GM12891 (cell line): ENCODE measurements around the gene TCFL5.
A peak's percentile ranks its signal among the peaks of the same experiment; 100 is the strongest.

Experiments used
- DNase-seq: peaks from one replicate; pipeline ENCODE4 v3.0.0; 2011; ENCODE audit warnings: low spot score; ENCODE audit not compliant: insufficient read length
- FAIRE-seq: peaks from 2 replicates; lab custom pipeline; 2011; peaks lifted over from hg19 to GRCh38; lab: Jason Lieb, UNC
- PAX5 ChIP-seq: IDR thresholded peaks from 2 replicates; pipeline ENCODE4 v1.6.1; 2011; ENCODE audit warnings: low read length, moderate library complexity, mild to moderate bottlenecking; ENCODE audit not compliant: insufficient read depth, severe bottlenecking
- POLR2A ChIP-seq: IDR thresholded peaks from 2 replicates; pipeline ENCODE4 v1.6.1; 2011; ENCODE audit warnings: low read depth, low read length, control low read depth
- POLR2AphosphoS5 ChIP-seq: IDR thresholded peaks from 2 replicates; pipeline ENCODE4 v1.6.1; 2011; ENCODE audit warnings: low read depth, low read length, control low read depth
- POU2F2 ChIP-seq: IDR thresholded peaks from 2 replicates; pipeline ENCODE4 v1.6.1; 2011; ENCODE audit warnings: low read depth, mild to moderate bottlenecking, control low read depth, low read length, moderate library complexity
- SPI1 ChIP-seq: IDR thresholded peaks from 2 replicates; pipeline ENCODE4 v1.6.1; 2011; ENCODE audit warnings: low read depth, low read length, control low read depth
- TAF1 ChIP-seq: IDR thresholded peaks from 2 replicates; pipeline ENCODE4 v1.6.1; 2011; ENCODE audit warnings: low read depth, low read length, control low read depth

TCFL5 gene

DNA sequence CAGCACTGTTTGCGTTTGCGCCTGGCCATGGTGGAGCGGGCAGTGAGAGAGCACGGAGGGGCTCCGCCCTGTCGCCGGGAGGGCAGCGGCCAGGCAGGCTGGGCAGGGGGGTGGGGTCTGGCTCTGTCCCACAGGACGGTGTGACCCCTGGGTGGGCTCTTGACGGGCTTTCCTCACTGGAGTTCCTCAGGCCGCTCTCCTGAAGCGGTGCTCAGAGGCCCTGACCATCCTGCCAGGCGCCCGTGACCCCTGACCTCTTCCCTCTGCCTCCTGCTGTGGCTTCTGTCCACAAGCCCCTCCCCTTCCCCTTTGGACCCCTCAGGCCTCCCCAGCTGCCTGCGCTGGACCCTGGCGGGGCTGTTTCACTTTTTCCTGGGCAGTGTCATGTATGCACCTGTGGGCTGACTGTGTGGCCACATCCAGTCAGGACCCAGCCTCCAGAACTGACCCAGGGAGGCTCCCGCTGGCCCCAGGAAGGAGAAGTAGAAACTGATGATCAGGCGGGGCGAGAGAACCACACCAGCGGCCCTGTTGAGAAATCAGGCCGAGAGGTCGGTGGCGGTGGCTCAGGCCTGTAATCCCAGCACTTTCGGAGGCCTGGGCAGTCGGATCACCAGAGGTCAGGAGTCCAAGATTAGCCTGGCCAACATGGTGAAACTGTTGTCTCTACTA is 55.8 kb downstream of the TCFL5 start:
- no peak for FAIRE-seq
- DNase-seq = no peak
- TF ChIP-seq TAF1 (no peak), POU2F2 (no peak), SPI1 (no peak), PAX5 (no peak), POLR2A (no peak), POLR2AphosphoS5 (no peak)

DNA sequence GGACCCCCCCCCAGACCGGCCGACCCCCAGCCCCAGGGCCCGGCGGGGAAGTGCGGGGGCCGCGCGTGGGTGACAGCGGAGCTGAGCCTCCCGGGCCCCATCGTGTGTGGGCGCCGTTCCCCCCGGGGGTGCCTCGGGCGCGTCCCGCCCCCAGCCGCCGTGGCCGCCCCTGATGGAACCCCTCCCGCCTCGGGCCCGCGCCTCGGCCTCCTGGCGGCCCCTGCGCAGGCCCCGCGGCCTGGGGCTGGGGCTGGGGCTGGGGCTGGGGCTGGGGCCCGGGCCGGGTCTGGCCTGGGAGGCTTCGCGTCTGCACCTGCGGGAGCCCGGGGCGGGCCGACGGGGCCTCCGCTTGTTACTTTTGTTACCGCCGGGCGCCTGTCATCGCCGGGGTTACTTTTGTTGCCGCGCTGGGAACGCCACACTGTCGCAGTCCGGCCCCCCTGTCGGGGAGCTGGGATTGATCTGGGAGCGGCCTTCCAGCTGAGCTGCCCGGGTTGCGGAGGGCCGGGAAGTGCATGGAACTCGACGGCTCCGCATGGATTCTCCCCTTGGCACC is 56.4 kb downstream of the TCFL5 start:
- no peak for DNase-seq
- TF ChIP-seq POLR2AphosphoS5 = no peak
- TF ChIP-seq POLR2A = no peak
- TF ChIP-seq TAF1 = no peak
- TF ChIP-seq SPI1 = no peak
- FAIRE-seq = no peak

DNA sequence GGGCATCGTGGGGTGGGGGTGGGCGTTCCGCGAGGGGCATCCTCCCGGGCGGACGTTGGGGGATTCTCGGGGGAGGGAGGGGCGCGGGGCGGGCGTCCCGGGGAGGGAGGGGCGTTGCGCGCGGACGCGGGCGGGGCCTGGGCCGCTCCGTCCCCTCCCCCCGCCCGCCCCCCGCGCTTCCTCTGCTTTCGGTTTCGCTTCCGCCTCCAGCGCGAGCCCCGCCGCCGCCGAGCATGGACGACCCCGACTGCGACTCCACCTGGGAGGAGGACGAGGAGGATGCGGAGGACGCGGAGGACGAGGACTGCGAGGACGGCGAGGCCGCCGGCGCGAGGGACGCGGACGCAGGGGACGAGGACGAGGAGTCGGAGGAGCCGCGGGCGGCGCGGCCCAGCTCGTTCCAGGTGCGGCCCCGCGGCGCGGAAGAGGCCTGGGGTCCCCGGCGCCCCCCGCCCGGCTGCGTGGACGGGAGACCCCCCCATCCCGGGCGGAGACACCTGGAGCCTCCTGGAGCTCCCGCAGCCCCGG is 56.9 kb downstream of the TCFL5 start, which contains the start of gene OGFR:
OGFR (plus strand) TSS at position 209 of the 528 bp plus-strand sequence; CDS start at position 234, 25 bp downstream.
- no peak for FAIRE-seq
- DNase-seq = peak; percentile 90
- TF ChIP-seq POLR2A (peak; percentile 55; the same call in 1 of the 2 replicates), POLR2AphosphoS5 (peak; percentile 66), TAF1 (0 out of 2 replicates have a peak, but pooled peaks have one; percentile 34), SPI1 (0 out of 2 replicates have a peak, but pooled peaks have one; percentile 52), POU2F2 (no peak), PAX5 (no peak)

DNA sequence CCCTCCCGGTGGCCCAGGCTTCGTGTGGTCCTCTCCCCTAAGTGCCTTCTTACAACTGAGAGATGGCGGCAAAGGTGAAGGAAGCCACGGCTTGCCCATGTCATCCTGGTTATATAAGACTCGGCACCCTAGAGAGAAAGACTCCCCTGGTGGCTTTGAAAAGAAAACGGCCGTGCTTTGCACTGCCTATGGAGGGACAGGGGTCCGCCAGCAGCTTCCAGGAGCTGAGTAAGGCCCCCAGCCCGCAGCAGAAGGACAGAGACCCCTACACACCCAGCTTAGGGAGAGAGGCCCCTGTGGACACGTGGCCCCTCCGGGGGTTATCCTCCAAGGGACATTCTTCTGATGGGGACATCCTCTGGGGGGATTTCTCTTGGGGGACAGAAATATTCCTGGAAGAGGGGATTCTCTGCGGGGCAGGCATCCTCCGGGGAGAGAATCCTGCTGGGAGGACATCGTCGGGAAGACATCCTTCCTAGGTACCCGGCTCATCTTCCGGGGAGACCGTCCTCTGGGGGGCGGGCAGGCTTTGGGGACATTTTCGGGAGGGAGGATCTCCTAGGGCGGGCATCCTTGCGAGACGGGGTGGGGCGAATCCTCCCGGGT is 57.5 kb downstream of the TCFL5 start:
- no peak for TF ChIP-seq POLR2AphosphoS5
- TF ChIP-seq TAF1 = no peak
- TF ChIP-seq POU2F2 = no peak
- TF ChIP-seq SPI1 = no peak
- no peak for TF ChIP-seq PAX5
- TF ChIP-seq POLR2A = no peak
- DNase-seq = no peak
- FAIRE-seq = no peak

DNA sequence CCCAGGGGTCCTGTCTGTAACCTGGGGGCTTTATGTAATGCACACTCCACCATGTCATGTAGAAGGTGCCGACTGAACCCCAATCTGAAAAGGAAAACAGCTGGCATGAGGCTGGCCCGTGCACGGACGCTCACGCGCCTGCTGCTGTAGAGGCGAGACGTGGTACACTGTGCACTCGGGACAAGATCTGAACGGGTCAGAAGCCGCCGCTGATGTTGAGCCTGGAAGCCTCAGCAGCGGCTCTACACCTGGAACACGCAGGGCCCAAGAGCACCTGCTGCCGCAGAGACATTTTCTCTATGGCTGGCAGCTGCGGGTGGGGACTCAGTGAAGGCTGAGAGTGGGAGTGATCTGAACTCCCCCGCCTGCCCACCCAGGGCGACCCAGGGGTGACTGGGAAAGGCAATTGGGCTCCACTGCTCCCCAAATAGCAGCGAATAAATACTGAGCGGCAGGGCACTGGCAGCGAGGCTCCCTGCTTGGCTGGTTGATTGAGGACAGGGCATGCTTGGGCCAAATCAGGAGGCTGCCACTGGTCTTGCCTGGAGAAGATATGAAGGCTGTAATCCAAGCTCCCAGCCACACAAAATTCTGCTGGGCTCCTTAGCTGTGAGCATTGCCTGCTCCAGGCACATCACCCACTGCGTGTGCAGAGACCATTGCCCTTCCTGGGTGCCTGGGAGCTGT is 59.5 kb downstream of the TCFL5 start:
- FAIRE-seq (no peak), DNase-seq (no peak)
- TF ChIP-seq PAX5 (no peak), POLR2A (no peak), SPI1 (no peak), POLR2AphosphoS5 (no peak), POU2F2 (no peak), TAF1 (no peak)

DNA sequence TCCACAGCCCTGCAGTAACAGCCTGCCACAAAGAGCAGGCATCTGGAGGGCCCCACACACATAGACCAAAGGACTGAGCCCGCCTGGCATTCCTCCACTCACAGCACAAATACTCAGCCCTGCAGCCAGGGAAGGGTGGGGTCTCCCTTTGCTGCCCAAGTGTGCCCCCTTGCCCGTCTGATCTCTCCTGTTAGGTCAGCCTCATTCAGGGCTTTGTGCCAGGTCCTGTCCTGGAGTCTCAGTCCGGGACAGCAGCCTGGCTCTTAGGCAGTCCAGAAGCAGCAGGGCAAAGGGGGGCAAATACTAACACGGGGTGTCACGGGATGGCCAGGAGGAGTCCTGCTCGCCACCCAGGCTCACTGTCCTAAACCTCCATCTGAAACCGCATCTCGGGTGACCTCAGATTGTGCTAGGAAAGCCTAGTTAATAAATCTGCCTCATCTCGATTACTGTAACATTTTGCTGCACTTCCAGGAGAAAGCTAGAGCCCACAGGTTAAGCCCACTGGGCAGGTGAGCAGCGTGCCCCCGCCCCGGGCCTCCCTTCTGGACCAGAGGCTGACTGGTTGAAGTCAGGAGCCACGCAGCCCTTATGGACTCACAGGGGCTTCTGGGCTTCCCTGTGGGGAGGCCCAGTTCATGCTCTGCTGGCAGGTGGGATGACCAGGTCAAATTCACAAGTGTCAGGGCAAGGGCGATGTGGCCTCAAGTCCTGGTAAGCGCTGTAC is 60.2 kb downstream of the TCFL5 start:
- TF ChIP-seq POU2F2 (no peak), SPI1 (no peak), POLR2A (no peak), POLR2AphosphoS5 (no peak)
- FAIRE-seq (no peak), DNase-seq (no peak)

DNA sequence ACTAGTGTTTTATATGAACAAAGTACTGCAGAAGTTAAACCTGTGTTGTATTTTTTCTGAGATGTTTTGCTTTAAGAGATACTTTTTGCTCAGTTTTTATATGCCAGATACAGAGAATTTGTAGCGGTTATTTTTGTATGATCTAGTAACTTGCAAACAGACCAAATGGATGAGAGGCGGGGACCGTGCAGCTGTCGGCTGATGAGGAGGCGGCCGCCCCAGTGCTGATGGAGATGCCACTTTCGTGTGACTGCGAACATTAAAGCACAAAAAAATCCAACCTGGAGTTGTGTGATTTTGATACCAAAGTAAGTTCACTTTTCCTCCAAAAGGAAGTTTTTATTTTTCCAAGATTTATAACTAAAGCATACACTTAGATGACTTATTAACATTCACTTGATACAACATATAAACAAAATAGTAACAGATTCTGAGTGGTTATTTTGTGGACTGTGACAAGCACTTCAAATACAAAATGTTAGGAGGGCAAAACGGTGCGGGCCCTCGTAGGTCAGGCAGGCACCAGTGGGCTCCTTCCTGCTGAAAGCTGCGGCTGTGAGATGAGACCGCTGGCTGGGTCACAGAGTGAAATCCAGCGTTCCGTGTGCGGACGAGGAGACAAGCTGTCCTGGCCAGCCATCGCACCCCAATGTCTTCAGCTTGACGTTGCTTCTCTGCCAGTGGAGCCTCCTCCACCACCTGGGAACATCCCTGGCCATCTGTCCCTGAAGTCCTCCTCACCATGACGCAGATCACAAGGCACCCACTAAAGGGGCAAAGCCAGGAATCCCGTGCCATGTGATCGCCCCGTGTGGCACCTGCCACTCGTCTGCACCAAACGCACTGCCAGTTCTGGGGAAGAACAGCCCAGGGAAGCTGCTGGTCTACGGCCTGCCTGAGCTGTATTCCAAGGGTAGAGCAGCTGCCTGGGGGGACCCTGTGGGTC is 61.0 kb downstream of the TCFL5 start:
- FAIRE-seq (no peak), DNase-seq (no peak)
- TF ChIP-seq POLR2AphosphoS5 (no peak), TAF1 (no peak), SPI1 (no peak), POLR2A (no peak), PAX5 (no peak), POU2F2 (no peak)

DNA sequence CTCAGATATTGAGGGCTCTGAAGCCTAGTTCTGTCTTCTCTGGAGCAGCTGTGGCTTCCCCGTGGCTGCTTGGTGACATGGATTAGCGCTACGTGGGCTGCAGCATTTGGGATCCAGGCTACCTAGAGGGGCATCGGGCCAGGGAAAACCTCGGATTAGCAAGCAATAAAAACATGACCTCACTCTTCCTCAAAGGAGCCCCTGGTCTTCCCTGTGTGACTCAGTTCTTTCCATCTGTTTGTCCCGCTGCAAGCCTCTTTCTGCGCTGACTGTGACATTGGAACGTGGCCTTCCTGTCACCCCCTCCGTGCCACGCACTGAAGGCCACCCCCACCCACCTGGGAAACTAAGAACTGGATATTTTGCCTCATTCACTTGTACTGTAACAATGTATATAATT is 61.7 kb downstream of the TCFL5 start:
- TF ChIP-seq POU2F2 (no peak), TAF1 (no peak)
- no peak for FAIRE-seq
- no peak for DNase-seq
